ENCODE results near the gene TMPRSS9. TPM values are rescaled to one million over a fixed set of nuclear protein-coding genes. Genes with fewer than 3 reads are reported as not detected.
"Not testable (repeated sequence)": the region's sequence is repeated elsewhere in the genome, so short reads cannot be mapped to it uniquely, and the experiment has no call there.

The TMPRSS9 gene
- polyA plus RNA-seq, 6 donors from 2014 or later = not detected

DNA sequence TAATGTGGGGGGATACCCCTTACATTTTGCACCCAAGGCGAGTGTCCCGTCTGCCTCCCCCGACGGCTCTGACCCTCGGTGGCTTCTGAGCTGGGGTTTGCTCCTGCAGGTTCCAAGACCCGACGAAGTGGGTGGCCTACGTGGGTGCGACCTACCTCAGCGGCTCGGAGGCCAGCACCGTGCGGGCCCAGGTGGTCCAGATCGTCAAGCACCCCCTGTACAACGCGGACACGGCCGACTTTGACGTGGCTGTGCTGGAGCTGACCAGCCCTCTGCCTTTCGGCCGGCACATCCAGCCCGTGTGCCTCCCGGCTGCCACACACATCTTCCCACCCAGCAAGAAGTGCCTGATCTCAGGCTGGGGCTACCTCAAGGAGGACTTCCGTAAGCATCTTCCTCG is 48.2 kb downstream of the TMPRSS9 start:
- no peak overlapping the region for H3K4me3 Mint-ChIP-seq
- no peak for DNase-seq
- ATAC-seq (ENCODE audit: low read depth in 2 of 2) = no peak
- H3K27me3 Mint-ChIP-seq = peaks cover 0 to 14% (median 10%) of the 10 kb centered on the region in 3 donors
- peaks cover 0 to 8% (median 2%) of the 10 kb centered on the region in 7 donors for H3K9me3 Mint-ChIP-seq
- H3K27ac Mint-ChIP-seq = no peak overlapping the region
- no peaks in the 10 kb centered on the region for H3K4me1 Mint-ChIP-seq
- H3K36me3 Mint-ChIP-seq = peaks cover 0 to 7% of the 10 kb centered on the region in 2 donors

GRCh38 chr19:2409352-2409912 is 49.4 kb downstream of the TMPRSS9 start:
- Mint-ChIP-seq H3K27me3 (peaks cover 0 to 14% (median 10%) of the 10 kb centered on the region in 3 donors), H3K4me1 (no peaks in the 10 kb centered on the region), H3K36me3 (peaks cover 0 to 7% of the 10 kb centered on the region in 2 donors), H3K4me3 (peak overlapping the region in 2 of 8 donors; percentile 50 to 68), H3K27ac (no peak overlapping the region), H3K9me3 (peaks cover 0 to 8% (median 2%) of the 10 kb centered on the region in 7 donors)
- DNase-seq (no peak), ATAC-seq (ENCODE audit: low read depth in 2 of 2) (no peak)

GRCh38 chr19:2410023-2410422 is 50.0 kb downstream of the TMPRSS9 start:
- no peak overlapping the region for H3K27ac Mint-ChIP-seq
- peaks cover 0 to 14% (median 10%) of the 10 kb centered on the region in 3 donors for H3K27me3 Mint-ChIP-seq
- no peak overlapping the region for H3K4me3 Mint-ChIP-seq
- H3K36me3 Mint-ChIP-seq = peaks cover 0 to 7% of the 10 kb centered on the region in 2 donors
- no peak for DNase-seq
- no peak for ATAC-seq (ENCODE audit: low read depth in 2 of 2)
- H3K9me3 Mint-ChIP-seq = peaks cover 0 to 8% (median 2%) of the 10 kb centered on the region in 7 donors
- H3K4me1 Mint-ChIP-seq = no peaks in the 10 kb centered on the region

DNA sequence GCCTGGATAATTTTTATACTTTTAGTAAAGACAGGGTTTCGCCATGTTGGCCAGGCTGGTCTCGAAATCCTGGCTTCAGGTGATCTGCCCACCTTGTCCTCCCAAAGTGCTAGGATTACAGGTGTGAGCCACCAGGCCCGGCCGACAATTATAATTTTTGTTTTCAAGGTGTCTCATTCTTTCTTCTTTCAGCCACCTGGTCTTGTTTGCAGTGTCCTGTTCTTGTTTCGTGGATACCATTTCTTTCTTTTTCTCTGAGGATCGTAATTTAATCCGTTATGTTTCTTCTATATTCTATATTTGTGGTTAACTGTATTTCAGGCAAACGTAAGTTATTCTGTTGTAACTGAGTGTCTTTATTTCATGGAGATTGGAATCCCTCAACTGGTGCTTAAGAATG is 51.6 kb downstream of the TMPRSS9 start:
- no peak for ATAC-seq (ENCODE audit: low read depth in 2 of 2)
- Mint-ChIP-seq H3K27me3 (peaks cover 0 to 14% (median 10%) of the 10 kb centered on the region in 3 donors), H3K36me3 (peaks cover 0 to 7% of the 10 kb centered on the region in 2 donors)

GRCh38 chr19:2412449-2412848 is 52.4 kb downstream of the TMPRSS9 start:
- DNase-seq (no peak), ATAC-seq (ENCODE audit: low read depth in 2 of 2) (no peak)
- peak overlapping the region in 1 of 6 donors; percentile 51 for H3K27ac Mint-ChIP-seq
- peaks cover 0 to 7% of the 10 kb centered on the region in 2 donors for H3K36me3 Mint-ChIP-seq
- H3K4me1 Mint-ChIP-seq = no peaks in the 10 kb centered on the region
- peaks cover 0 to 8% (median 2%) of the 10 kb centered on the region in 7 donors for H3K9me3 Mint-ChIP-seq
- H3K4me3 Mint-ChIP-seq = no peak overlapping the region
- peaks cover 0 to 14% (median 10%) of the 10 kb centered on the region in 3 donors for H3K27me3 Mint-ChIP-seq

More for the DNA sequence above, 51.6 kb downstream of the TMPRSS9 start:
- no peaks in the 10 kb centered on the region for H3K4me1 Mint-ChIP-seq
- no peak overlapping the region for H3K4me3 Mint-ChIP-seq
- no peak for DNase-seq
- peak overlapping the region in 1 of 6 donors; percentile 26 for H3K27ac Mint-ChIP-seq
- peaks cover 0 to 8% (median 2%) of the 10 kb centered on the region in 7 donors for H3K9me3 Mint-ChIP-seq

DNA sequence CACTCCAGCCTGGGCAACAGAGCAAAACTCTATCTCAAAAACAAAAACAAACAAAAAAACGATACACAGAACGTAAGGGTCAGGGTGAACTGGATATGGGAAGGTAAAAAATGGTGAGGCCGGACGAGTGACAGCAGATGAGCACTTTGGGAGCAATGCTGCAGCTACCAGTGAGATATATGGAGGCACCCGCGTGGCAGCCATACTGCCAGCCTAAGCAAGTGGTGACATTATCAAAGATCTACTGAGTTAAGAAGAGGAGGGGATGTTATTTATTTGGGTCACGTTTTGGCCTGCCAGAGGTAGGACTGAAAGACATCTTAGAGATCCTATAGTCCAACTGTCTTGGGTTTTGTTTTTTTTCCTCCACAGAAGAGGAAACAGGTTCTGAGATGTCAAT is 53.1 kb downstream of the TMPRSS9 start:
- peak overlapping the region in 1 of 6 donors; percentile 77 for H3K27ac Mint-ChIP-seq
- no peak overlapping the region for H3K4me3 Mint-ChIP-seq
- peaks cover 0 to 14% (median 10%) of the 10 kb centered on the region in 3 donors for H3K27me3 Mint-ChIP-seq
- H3K4me1 Mint-ChIP-seq = no peaks in the 10 kb centered on the region
- H3K36me3 Mint-ChIP-seq = peaks cover 0 to 7% of the 10 kb centered on the region in 2 donors
- ATAC-seq (ENCODE audit: low read depth in 2 of 2) (no peak), DNase-seq (no peak)
- H3K9me3 Mint-ChIP-seq = peaks cover 0 to 8% (median 2%) of the 10 kb centered on the region in 7 donors

DNA sequence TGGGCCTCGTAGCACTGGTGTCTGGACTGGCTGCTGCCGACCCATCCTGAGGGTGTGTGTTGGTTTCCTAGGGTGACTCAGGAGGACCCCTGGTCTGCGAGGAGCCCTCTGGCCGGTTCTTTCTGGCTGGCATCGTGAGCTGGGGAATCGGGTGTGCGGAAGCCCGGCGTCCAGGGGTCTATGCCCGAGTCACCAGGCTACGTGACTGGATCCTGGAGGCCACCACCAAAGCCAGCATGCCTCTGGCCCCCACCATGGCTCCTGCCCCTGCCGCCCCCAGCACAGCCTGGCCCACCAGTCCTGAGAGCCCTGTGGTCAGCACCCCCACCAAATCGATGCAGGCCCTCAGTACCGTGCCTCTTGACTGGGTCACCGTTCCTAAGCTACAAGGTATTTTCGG is 53.6 kb downstream of the TMPRSS9 start:
- H3K4me1 Mint-ChIP-seq = no peaks in the 10 kb centered on the region
- peaks cover 0 to 8% (median 2%) of the 10 kb centered on the region in 7 donors for H3K9me3 Mint-ChIP-seq
- ATAC-seq (ENCODE audit: low read depth in 2 of 2) (no peak), DNase-seq (no peak)
- peaks cover 0 to 14% (median 10%) of the 10 kb centered on the region in 3 donors for H3K27me3 Mint-ChIP-seq
- H3K36me3 Mint-ChIP-seq = peaks cover 0 to 7% of the 10 kb centered on the region in 2 donors
- H3K27ac Mint-ChIP-seq = no peak overlapping the region
- H3K4me3 Mint-ChIP-seq = no peak overlapping the region

DNA sequence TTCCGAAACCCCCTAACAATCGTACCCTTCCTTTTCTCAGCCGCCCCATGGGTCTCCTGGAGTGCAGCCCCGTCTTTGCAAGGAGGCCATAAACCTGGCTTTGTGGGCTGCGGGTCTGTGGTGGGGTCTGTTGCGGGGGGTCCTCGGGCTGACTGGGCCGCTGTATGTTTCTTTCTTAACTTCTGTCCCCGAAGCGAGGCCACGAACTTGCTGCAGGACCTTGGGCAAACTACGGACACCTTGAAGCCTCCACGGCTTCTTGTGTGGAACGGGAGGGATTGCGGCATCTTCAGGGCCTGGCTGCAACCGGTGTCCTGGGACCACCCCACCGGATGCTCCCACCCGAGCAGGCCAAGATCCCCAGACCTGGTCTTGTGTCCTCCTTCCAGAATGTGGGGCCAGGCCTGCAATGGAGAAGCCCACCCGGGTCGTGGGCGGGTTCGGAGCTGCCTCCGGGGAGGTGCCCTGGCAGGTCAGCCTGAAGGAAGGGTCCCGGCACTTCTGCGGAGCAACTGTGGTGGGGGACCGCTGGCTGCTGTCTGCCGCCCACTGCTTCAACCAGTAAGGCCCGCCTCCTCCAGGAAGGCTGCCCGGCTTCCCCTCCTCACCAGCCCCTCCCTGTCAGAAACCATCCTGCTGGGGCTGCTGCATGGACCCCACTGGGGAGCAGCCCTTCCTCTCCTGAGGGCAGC is 55.4 kb downstream of the TMPRSS9 start:
- peak overlapping the region in 1 of 8 donors; percentile 22 for H3K4me3 Mint-ChIP-seq
- no peaks in the 10 kb centered on the region for H3K36me3 Mint-ChIP-seq
- ATAC-seq (ENCODE audit: low read depth in 2 of 2) (no peak), DNase-seq (no peak)
- H3K4me1 Mint-ChIP-seq = peaks cover 0 to 4% (median 0%) of the 10 kb centered on the region in 3 donors
- no peak overlapping the region for H3K27ac Mint-ChIP-seq
- H3K27me3 Mint-ChIP-seq = peaks cover 0 to 4% (median 0%) of the 10 kb centered on the region in 3 donors
- peaks cover 0 to 5% (median 0%) of the 10 kb centered on the region in 7 donors for H3K9me3 Mint-ChIP-seq

GRCh38 chr19:2415973-2416319 is 55.9 kb downstream of the TMPRSS9 start:
- H3K9me3 Mint-ChIP-seq = peaks cover 0 to 5% (median 0%) of the 10 kb centered on the region in 7 donors
- DNase-seq (no peak), ATAC-seq (ENCODE audit: low read depth in 2 of 2) (no peak)
- no peak overlapping the region for H3K27ac Mint-ChIP-seq
- peaks cover 0 to 4% (median 0%) of the 10 kb centered on the region in 3 donors for H3K4me1 Mint-ChIP-seq
- no peaks in the 10 kb centered on the region for H3K36me3 Mint-ChIP-seq
- no peaks in the 10 kb centered on the region for H3K27me3 Mint-ChIP-seq
- H3K4me3 Mint-ChIP-seq = peak overlapping the region in 1 of 8 donors; percentile 22

DNA sequence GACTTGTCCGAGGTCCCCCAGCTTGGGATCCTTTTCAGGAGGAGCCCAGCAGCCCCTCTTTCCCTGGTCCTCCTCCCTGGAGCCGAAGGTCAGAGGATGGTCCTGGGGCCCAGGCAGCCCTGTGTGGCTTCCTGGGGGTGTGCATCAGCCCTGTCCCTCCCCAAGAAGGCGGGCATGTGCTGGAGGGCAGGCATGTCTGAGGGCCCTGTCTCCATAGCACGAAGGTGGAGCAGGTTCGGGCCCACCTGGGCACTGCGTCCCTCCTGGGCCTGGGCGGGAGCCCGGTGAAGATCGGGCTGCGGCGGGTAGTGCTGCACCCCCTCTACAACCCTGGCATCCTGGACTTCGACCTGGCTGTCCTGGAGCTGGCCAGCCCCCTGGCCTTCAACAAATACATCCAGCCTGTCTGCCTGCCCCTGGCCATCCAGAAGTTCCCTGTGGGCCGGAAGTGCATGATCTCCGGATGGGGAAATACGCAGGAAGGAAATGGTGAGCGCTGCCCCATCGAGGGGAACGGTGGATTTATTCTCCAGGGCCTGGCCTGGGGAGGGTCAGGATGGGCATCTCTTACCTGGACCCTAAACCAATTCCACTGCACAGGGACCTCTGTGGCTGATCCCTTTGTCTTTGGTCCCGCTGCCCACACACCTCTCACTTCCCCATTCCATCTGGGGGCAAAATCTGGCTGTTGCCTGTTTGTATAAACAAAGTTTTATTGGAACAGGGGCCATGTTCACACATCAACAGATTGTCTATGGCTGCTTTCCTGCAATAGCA is 56.4 kb downstream of the TMPRSS9 start:
- H3K27me3 Mint-ChIP-seq = no peaks in the 10 kb centered on the region
- H3K9me3 Mint-ChIP-seq = peaks cover 0 to 4% (median 0%) of the 10 kb centered on the region in 7 donors
- DNase-seq = no peak
- H3K4me1 Mint-ChIP-seq = peaks cover 0 to 4% (median 0%) of the 10 kb centered on the region in 3 donors
- peak in 1 of 2 donors; percentile 40 for ATAC-seq (ENCODE audit: low read depth in 2 of 2)
- H3K36me3 Mint-ChIP-seq = no peaks in the 10 kb centered on the region
- peak overlapping the region in 5 of 6 donors; percentile 21 to 69 (median 42) for H3K27ac Mint-ChIP-seq
- H3K4me3 Mint-ChIP-seq = no peak overlapping the region

DNA sequence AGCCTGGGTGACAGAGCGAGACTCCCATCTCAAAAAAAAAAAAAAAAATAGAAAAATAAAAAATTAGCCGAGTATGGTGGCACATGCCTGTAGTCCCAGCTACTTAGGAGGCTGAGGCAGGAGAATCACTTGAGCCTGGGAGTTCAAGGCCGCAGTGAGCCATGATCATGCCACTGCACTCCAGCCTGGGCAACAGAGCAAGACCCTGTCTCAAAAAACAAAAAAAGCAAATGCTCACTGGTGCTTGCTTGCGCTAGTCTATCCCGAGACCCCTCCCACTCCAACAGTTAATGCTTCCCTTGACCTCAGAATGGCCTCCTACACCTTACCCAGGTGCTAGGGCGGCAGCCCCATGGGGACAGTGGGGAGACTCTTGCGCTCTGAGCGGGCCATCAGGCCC is 57.4 kb downstream of the TMPRSS9 start:
- not testable (repeated sequence) for H3K27me3 Mint-ChIP-seq; DNase-seq; H3K4me3 Mint-ChIP-seq; H3K9me3 Mint-ChIP-seq; H3K36me3 Mint-ChIP-seq; H3K4me1 Mint-ChIP-seq; ATAC-seq (ENCODE audit: low read depth in 2 of 2)
- peak overlapping the region in 1 of 6 donors; percentile 87 for H3K27ac Mint-ChIP-seq

GRCh38 chr19:2417881-2418406 is 57.9 kb downstream of the TMPRSS9 start:
- H3K27me3 Mint-ChIP-seq = no peaks in the 10 kb centered on the region
- peak overlapping the region in 1 of 6 donors; percentile 62 for H3K27ac Mint-ChIP-seq
- no peaks in the 10 kb centered on the region for H3K36me3 Mint-ChIP-seq
- H3K9me3 Mint-ChIP-seq = no peaks in the 10 kb centered on the region
- no peak for ATAC-seq (ENCODE audit: low read depth in 2 of 2)
- peaks cover 0 to 4% (median 0%) of the 10 kb centered on the region in 3 donors for H3K4me1 Mint-ChIP-seq
- H3K4me3 Mint-ChIP-seq = no peak overlapping the region
- no peak for DNase-seq

DNA sequence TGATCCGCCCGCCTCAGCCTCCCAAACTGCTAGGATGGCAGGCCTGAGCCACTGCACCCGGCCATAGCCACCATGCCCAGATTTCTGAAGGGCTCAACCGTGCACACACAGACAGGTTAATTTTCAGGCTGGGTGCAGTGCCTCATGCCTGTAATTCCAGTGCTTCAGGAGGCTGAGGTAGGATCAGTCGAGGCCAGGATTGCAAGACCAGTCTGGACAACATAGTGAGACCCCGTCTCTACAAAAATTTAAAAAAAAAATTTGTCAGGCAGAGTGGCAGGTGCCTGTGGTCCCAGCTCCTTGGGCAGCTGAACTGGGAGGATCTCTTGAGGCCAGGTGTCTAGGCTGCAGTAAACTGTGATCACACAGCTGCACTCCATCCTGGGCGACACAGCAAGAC is 59.7 kb downstream of the TMPRSS9 start:
- Mint-ChIP-seq H3K36me3 (no peaks in the 10 kb centered on the region), H3K27ac (peak overlapping the region in 1 of 6 donors; percentile 21), H3K4me1 (peaks cover 0 to 4% (median 0%) of the 10 kb centered on the region in 3 donors), H3K9me3 (no peaks in the 10 kb centered on the region), H3K27me3 (no peaks in the 10 kb centered on the region), H3K4me3 (no peak overlapping the region)
- DNase-seq (no peak), ATAC-seq (ENCODE audit: low read depth in 2 of 2) (no peak)

Data from naive B cell (primary cell).